Measurements from ENCODE around the gene GNB4. TPM values are rescaled to one million over a fixed set of nuclear protein-coding genes. Genes with fewer than 3 reads are reported as not detected.

GNB4 gene
- total and polyA plus RNA-seq, 4 donors, result 6.3 to 56.2 (median 25.8) TPM

GRCh38 chr3:179369621-179370020 lies 81.6 kb downstream of the GNB4 start:
- H3K36me3 ChIP-seq (ENCODE audit: control insufficient read depth in 4 of 4, insufficient read depth in 4 of 4, low read length in 4 of 4), result peaks cover 9 to 27% (median 15%) of the 10 kb centered on the region in 4 donors

GRCh38 chr3:179363332-179363731 lies 87.9 kb downstream of the GNB4 start:
- 93 to 96% methylated on average over 5 of the region's 5 CpGs for WGBS, 2 donors
- no peak overlapping the region for H3K9ac ChIP-seq (ENCODE audit: insufficient read depth in 1 of 2, low read length in 2 of 2)
- no peak for TF ChIP-seq CTCF (IDR thresholded peaks at IDR 0.05; ENCODE audit: control extremely low read depth, extremely low read depth)
- no peak for DNase-seq
- H3K27ac ChIP-seq (ENCODE audit: low read depth in 1 of 2, low read length in 1 of 2), result no peak overlapping the region
- H3K9me3 ChIP-seq (ENCODE audit: control insufficient read depth in 4 of 4, insufficient read depth in 3 of 4, low read length in 3 of 4), result no peaks in the 10 kb centered on the region
- no peaks in the 10 kb centered on the region for H3K4me1 ChIP-seq (ENCODE audit: control insufficient read depth in 5 of 5, insufficient read depth in 5 of 5, low read length in 5 of 5)
- no peak overlapping the region for H3K4me3 ChIP-seq
- peaks cover 12 to 40% (median 16%) of the 10 kb centered on the region in 4 donors for H3K36me3 ChIP-seq (ENCODE audit: control insufficient read depth in 4 of 4, insufficient read depth in 4 of 4, low read length in 4 of 4)
- no peaks in the 10 kb centered on the region for H3K27me3 ChIP-seq (ENCODE audit: control insufficient read depth in 3 of 3, insufficient read depth in 3 of 3, low read length in 2 of 3)
- ATAC-seq (ENCODE audit: insufficient read depth, low FRiP score), result no peak

More at GRCh38 chr3:179369621-179370020, 81.6 kb downstream of the GNB4 start:
- 86 to 98% methylated on average over 1 of the region's 1 CpG for WGBS, 2 donors
- no peak for TF ChIP-seq CTCF (IDR thresholded peaks at IDR 0.05; ENCODE audit: control extremely low read depth, extremely low read depth)
- ATAC-seq (ENCODE audit: insufficient read depth, low FRiP score) (no peak), DNase-seq (no peak)
- Histone ChIP-seq H3K4me1 (ENCODE audit: control insufficient read depth in 5 of 5, insufficient read depth in 5 of 5, low read length in 5 of 5) (no peaks in the 10 kb centered on the region), H3K9me3 (ENCODE audit: control insufficient read depth in 4 of 4, insufficient read depth in 3 of 4, low read length in 3 of 4) (no peaks in the 10 kb centered on the region), H3K4me3 (no peak overlapping the region), H3K27me3 (ENCODE audit: control insufficient read depth in 3 of 3, insufficient read depth in 3 of 3, low read length in 2 of 3) (no peaks in the 10 kb centered on the region), H3K9ac (ENCODE audit: insufficient read depth in 1 of 2, low read length in 2 of 2) (no peak overlapping the region), H3K27ac (ENCODE audit: low read depth in 1 of 2, low read length in 1 of 2) (no peak overlapping the region)

DNA sequence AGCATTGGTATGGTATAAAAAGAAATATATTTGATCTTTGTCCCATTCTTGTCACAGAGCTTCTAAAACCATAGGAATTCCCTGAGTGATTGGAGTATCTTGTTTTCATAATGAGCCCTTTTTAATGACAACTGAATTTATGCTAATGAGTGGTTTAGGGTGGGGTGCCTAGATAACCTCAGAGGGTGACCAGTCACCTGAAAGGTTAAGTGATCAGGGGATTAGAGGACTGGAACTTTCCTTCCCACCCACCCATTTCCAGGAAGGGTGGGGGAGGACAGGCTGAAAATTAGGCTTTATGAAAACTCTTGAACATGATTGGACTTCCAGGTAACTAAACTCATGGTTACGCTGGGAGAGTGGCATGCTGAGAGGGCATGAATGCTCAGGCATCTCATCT lies 95.3 kb downstream of the GNB4 start:
- Histone ChIP-seq H3K27ac (ENCODE audit: low read depth in 1 of 2, low read length in 1 of 2) (no peak overlapping the region), H3K9ac (ENCODE audit: insufficient read depth in 1 of 2, low read length in 2 of 2) (no peak overlapping the region), H3K27me3 (ENCODE audit: control insufficient read depth in 3 of 3, insufficient read depth in 3 of 3, low read length in 2 of 3) (no peaks in the 10 kb centered on the region), H3K4me1 (ENCODE audit: control insufficient read depth in 5 of 5, insufficient read depth in 5 of 5, low read length in 5 of 5) (peaks cover 0 to 5% (median 0%) of the 10 kb centered on the region in 5 donors), H3K4me3 (no peak overlapping the region), H3K9me3 (ENCODE audit: control insufficient read depth in 4 of 4, insufficient read depth in 3 of 4, low read length in 3 of 4) (no peaks in the 10 kb centered on the region), H3K36me3 (ENCODE audit: control insufficient read depth in 4 of 4, insufficient read depth in 4 of 4, low read length in 4 of 4) (peaks cover 20 to 48% (median 32%) of the 10 kb centered on the region in 4 donors)
- no peak for TF ChIP-seq CTCF (IDR thresholded peaks at IDR 0.05; ENCODE audit: control extremely low read depth, extremely low read depth)
- ATAC-seq (ENCODE audit: insufficient read depth, low FRiP score) (no peak), DNase-seq (no peak)
- WGBS, 2 donors, result 96 to 97% methylated on average over 1 of the region's 1 CpG
